OCI-LY7 (cell line): ENCODE results near the gene DEGS2. TPM values are rescaled to one million over a fixed set of nuclear protein-coding genes. Genes with fewer than 3 reads are reported as not detected.
"Not testable (repeated sequence)": the region's sequence is repeated elsewhere in the genome, so short reads cannot be mapped to it uniquely, and the experiment has no call there.

Experiments
- BruUV-seq: library from RNA; stranded (reverse); fragments of 400-500 nt; replicated peaks from 2 replicates; lab custom pipeline; 2021; lab: Mats Ljungman, UMichigan
- CTCF ChIA-PET: fragments of 300-600 bp; sonication (Branson Sonifier 250); formaldehyde crosslinking; loops from one replicate; lab custom pipeline; 2022; ENCODE audit warnings: antibody characterized with exemption; ENCODE audit not compliant: unreplicated experiment; lab: Charles Lee
- POLR2A ChIA-PET: fragments of 300-600 bp; sonication (Branson Sonifier 250); formaldehyde crosslinking; loops from one replicate; lab custom pipeline; 2022; ENCODE audit warnings: antibody characterized with exemption; lab: Charles Lee
- DNase-seq: peaks from one replicate; pipeline ENCODE4 v3.0.0-alpha.2; 2015; ENCODE audit warnings: low spot score
- H2AFZ ChIP-seq: fragments of 200-600 bp; sonication (generic), shearing (Covaris generic); 2 replicates; pipeline ENCODE4 v1.6.1; 2014; ENCODE audit warnings: mild to moderate bottlenecking, antibody characterized with exemption, low read length, moderate library complexity
- H3K27ac ChIP-seq: fragments of 200-600 bp; sonication (generic); 2 replicates; pipeline ENCODE4 v1.5.1; 2014; ENCODE audit warnings: mixed run types, low read depth, mild to moderate bottlenecking, moderate library complexity, low read length, inconsistent platforms; ENCODE audit not compliant: poor library complexity, severe bottlenecking
- H3K36me3 ChIP-seq: fragments of 200-600 bp; sonication (generic); 2 replicates; pipeline ENCODE4 v1.6.1; 2014; ENCODE audit warnings: mild to moderate bottlenecking, antibody characterized with exemption, low read length, moderate library complexity, mixed read lengths; ENCODE audit not compliant: insufficient read depth
- H3K4me1 ChIP-seq: fragments of 200-600 bp; sonication (generic); 2 replicates; pipeline ENCODE4 v1.5.1; 2014; ENCODE audit warnings: mild to moderate bottlenecking, low read length; ENCODE audit not compliant: insufficient read depth, poor library complexity, severe bottlenecking
- H3K4me2 ChIP-seq: fragments of 200-600 bp; sonication (generic); 2 replicates; pipeline ENCODE4 v1.6.1; 2014; ENCODE audit warnings: mild to moderate bottlenecking, low read length
- H3K4me3 ChIP-seq: fragments of 200-600 bp; sonication (generic); 2 replicates; pipeline ENCODE4 v1.5.1; 2014; ENCODE audit warnings: mild to moderate bottlenecking, low read depth, low read length; ENCODE audit not compliant: poor library complexity, severe bottlenecking
- H3K79me2 ChIP-seq: fragments of 200-600 bp; sonication (generic); 2 replicates; pipeline ENCODE4 v1.6.1; 2016; ENCODE audit warnings: low read depth, mild to moderate bottlenecking, low read length, moderate library complexity, mixed read lengths; ENCODE audit not compliant: insufficient read depth
- H3K9me2 ChIP-seq: fragments of 200-600 bp; sonication (generic); 2 replicates; pipeline ENCODE4 v1.6.1; 2016; ENCODE audit warnings: mild to moderate bottlenecking, low read length, mixed read lengths; ENCODE audit not compliant: insufficient read depth
- H3K9me3 ChIP-seq: fragments of 200-600 bp; sonication (generic); 2 replicates; pipeline ENCODE4 v1.6.1; 2014; ENCODE audit warnings: mild to moderate bottlenecking, mixed run types, low read length, mixed read lengths
- H4K20me1 ChIP-seq: fragments of 200-600 bp; sonication (generic); 2 replicates; pipeline ENCODE4 v1.6.1; 2014; ENCODE audit warnings: mild to moderate bottlenecking, antibody characterized with exemption, low read length, moderate library complexity, mixed read lengths; ENCODE audit not compliant: insufficient read depth
- EZH2phosphoT487 ChIP-seq: fragments of 200-600 bp; sonication (generic); IDR thresholded peaks from 2 replicates; pipeline ENCODE4 v1.6.1; 2018; ENCODE audit warnings: low read depth, borderline replicate concordance, mild to moderate bottlenecking, mixed run types, antibody characterized with exemption, low read length, moderate library complexity, mixed read lengths
- intact Hi-C: fragments of 100-400 bp; cut with micrococcal nuclease; formaldehyde crosslinking; loops from one replicate; pipeline ENCODE4 v1.10.0; 2022; ENCODE audit not compliant: unreplicated experiment
- total RNA-seq, 2 experiments: library from RNA; depleted of rRNA in 1 of 2; stranded (reverse); fragments of >200 nt in 1 of 2; shearing (Covaris generic) in 1 of 2; gene quantifications; 2 replicates each; pipeline ENCODE4 v1.2.3, GENCODE V29; 2014 to 2022
- TF ChIP-seq, protein P1 (sequence below): fragments of 200-600 bp; sonication (generic); conservative IDR thresholded peaks from 2 replicates; pipeline ENCODE4 v1.5.1; 2014; ENCODE audit warnings: mild to moderate bottlenecking, antibody characterized with exemption, low read length, moderate library complexity, mixed read lengths

DEGS2 gene
- total RNA-seq, 2 experiments from 2014 or later: 8.3 to 14.6 TPM

DNA sequence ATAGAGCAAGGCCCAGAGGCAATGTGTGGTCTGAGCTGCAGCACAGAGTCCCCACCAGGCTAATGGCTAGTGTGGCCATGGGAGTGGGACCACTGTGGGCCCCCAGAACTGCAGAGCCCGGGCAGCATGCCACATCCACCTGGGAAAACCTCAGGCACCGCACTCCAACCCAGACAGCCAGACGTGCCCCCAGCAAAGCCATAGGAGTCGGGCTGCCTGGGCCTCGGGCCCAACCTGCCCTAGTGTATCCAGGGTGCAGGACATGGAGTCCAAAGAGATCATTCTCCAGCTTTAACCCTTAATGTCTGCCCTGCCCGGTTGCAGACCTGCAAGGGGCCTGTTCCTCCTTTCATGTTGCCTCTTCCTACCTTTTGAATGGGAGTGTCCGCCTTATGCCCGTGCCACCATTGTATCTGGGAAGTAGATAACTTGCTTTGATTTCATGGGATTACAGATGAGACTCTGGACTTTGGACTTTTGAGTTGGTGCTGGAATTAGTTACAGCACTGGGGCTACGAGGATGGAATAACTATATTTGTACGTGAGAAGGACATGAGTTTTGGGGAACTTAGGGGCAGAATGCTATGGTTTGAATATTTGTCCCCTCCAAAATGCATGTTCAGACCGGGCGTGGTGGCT is 29.1 kb upstream of the DEGS2 start:
- no peak for TF ChIP-seq EZH2phosphoT487
- TF ChIP-seq, protein P1, sequence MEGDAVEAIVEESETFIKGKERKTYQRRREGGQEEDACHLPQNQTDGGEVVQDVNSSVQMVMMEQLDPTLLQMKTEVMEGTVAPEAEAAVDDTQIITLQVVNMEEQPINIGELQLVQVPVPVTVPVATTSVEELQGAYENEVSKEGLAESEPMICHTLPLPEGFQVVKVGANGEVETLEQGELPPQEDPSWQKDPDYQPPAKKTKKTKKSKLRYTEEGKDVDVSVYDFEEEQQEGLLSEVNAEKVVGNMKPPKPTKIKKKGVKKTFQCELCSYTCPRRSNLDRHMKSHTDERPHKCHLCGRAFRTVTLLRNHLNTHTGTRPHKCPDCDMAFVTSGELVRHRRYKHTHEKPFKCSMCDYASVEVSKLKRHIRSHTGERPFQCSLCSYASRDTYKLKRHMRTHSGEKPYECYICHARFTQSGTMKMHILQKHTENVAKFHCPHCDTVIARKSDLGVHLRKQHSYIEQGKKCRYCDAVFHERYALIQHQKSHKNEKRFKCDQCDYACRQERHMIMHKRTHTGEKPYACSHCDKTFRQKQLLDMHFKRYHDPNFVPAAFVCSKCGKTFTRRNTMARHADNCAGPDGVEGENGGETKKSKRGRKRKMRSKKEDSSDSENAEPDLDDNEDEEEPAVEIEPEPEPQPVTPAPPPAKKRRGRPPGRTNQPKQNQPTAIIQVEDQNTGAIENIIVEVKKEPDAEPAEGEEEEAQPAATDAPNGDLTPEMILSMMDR: no peak
- H2AFZ ChIP-seq: no peak overlapping the region
- BruUV-seq: no TSS peak
- ChIA-PET CTCF (no interaction called here), POLR2A (interaction anchor here (0.7 kb wide), 1 partner anchor 705 kb away, joined by 3 read pairs; no protein-coding TSS in a partner anchor)
- peaks cover 15% of the 10 kb centered on the region for H3K4me1 ChIP-seq
- H3K9me2 ChIP-seq: no peaks in the 10 kb centered on the region
- H3K79me2 ChIP-seq: no peaks in the 10 kb centered on the region
- H3K27ac ChIP-seq: no peak overlapping the region
- H3K9me3 ChIP-seq: no peaks in the 10 kb centered on the region
- H3K4me3 ChIP-seq: no peak overlapping the region
- no peaks in the 10 kb centered on the region for H3K36me3 ChIP-seq
- no peak for DNase-seq
- H3K4me2 ChIP-seq: no peak overlapping the region
- no peaks in the 10 kb centered on the region for H4K20me1 ChIP-seq
- intact Hi-C loops: no loop called here

- Histone ChIP-seq H4K20me1 (no peaks in the 10 kb centered on the region), H3K36me3 (no peaks in the 10 kb centered on the region), H3K4me1 (peaks cover 7% of the 10 kb centered on the region), H3K4me2 (no peak overlapping the region), H3K27ac (no peak overlapping the region), H3K9me2 (no peaks in the 10 kb centered on the region), H3K4me3 (no peak overlapping the region), H2AFZ (no peak overlapping the region), H3K79me2 (no peaks in the 10 kb centered on the region), H3K9me3 (no peaks in the 10 kb centered on the region)
- no peak for TF ChIP-seq EZH2phosphoT487
- TF ChIP-seq, protein P1: no peak
- BruUV-seq: no TSS peak
- ChIA-PET POLR2A (interaction anchor here (0.6 kb wide), 2 partner anchors 116 to 519 kb away, joined by 3 to 4 read pairs; no protein-coding TSS in a partner anchor), CTCF (no interaction called here)
- intact Hi-C loops: no loop called here
- DNase-seq: no peak
These were observed 27.9 kb upstream of the DEGS2 start for GRCh38 chr14:100187247-100187833.

- H3K9me3 ChIP-seq, H3K4me1 ChIP-seq, BruUV-seq, H3K4me3 ChIP-seq, H2AFZ ChIP-seq, H3K36me3 ChIP-seq, intact Hi-C loops, POLR2A ChIA-PET, H3K79me2 ChIP-seq, H3K27ac ChIP-seq, H3K4me2 ChIP-seq, DNase-seq, H4K20me1 ChIP-seq, H3K9me2 ChIP-seq, CTCF ChIA-PET: not testable (repeated sequence)
These were observed 22.6 kb upstream of the DEGS2 start for GRCh38 chr14:100181876-100182551.

GRCh38 chr14:100180671-100181070 is 21.2 kb upstream of the DEGS2 start:
- CTCF ChIA-PET, POLR2A ChIA-PET, H3K9me3 ChIP-seq, DNase-seq, H3K4me3 ChIP-seq, H3K79me2 ChIP-seq, H3K4me2 ChIP-seq, H3K27ac ChIP-seq, H4K20me1 ChIP-seq, H3K36me3 ChIP-seq, intact Hi-C loops, BruUV-seq, H2AFZ ChIP-seq, H3K4me1 ChIP-seq, H3K9me2 ChIP-seq: not testable (repeated sequence)
